SK-N-MC (cell line): ENCODE measurements around the gene G6PD.
A peak's percentile ranks its signal among the peaks of the same experiment; 100 is the strongest.

Experiments
- DNase-seq: peaks from one replicate; pipeline ENCODE4 v3.0.0-alpha.2; 2011; ENCODE audit warnings: low read depth, low spot score
- H3K27ac ChIP-seq: fragments of 200-600 bp; sonication (generic); 2 replicates; pipeline ENCODE4 v1.5.1; 2016; ENCODE audit warnings: mixed run types
- H3K36me3 ChIP-seq: fragments of 200-600 bp; sonication (generic); 2 replicates; pipeline ENCODE4 v1.6.1; 2017; ENCODE audit warnings: antibody characterized with exemption, low read length, mixed read lengths; ENCODE audit not compliant: insufficient read depth
- H3K4me3 ChIP-seq: fragments of 200-600 bp; sonication (generic); 2 replicates; pipeline ENCODE4 v1.5.1; 2016
- H3K9ac ChIP-seq: fragments of 200-600 bp; sonication (generic); 2 replicates; pipeline ENCODE4 v1.8.0; 2017; ENCODE audit warnings: mixed run types, mixed read lengths; ENCODE audit not compliant: insufficient read length
- H3K9me3 ChIP-seq: fragments of 200-600 bp; sonication (generic); 2 replicates; pipeline ENCODE4 v1.6.1; 2017; ENCODE audit warnings: low read depth, mild to moderate bottlenecking, antibody characterized with exemption, low read length, moderate library complexity, mixed read lengths
- EZH2 ChIP-seq: fragments of 200-600 bp; sonication (generic); IDR thresholded peaks from one replicate; pipeline ENCODE4 v1.6.1; 2017; ENCODE audit warnings: antibody characterized with exemption
- FOXP2 ChIP-seq: optimal IDR thresholded peaks from 2 replicates; pipeline ENCODE3; 2011; ENCODE audit warnings: mild to moderate bottlenecking, moderate library complexity; ENCODE audit not compliant: insufficient read depth; ENCODE audit errors: extremely low read length, control extremely low read depth
- POLR2AphosphoS5 ChIP-seq: IDR thresholded peaks from 2 replicates; pipeline ENCODE4 v1.6.1; 2012; ENCODE audit warnings: mild to moderate bottlenecking, low read depth, low read length, borderline replicate concordance

G6PD gene

DNA sequence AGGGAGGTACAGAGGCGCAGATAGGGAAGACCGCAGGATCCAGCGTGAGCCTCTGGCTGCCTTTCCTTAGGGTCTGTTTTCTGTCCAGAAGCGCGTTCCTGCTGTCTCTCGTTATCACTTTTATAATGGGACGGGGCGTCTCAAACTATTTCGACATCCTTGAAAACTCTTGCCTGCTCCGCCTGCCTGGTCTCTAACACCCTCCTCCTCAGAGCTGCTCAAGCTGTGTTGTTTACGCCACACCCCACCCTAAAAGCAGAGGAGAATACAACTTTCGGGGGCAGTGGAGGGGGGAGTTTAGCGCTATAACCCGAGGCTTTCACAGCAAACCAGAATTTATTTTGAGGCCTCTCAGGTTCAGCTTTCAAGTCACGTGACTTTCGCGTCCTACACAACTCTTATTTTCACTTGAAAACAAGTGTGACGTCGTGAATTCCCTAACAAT lies 30.0 kb downstream of the G6PD start:
- Histone ChIP-seq H3K9me3 (no peaks in the 10 kb centered on the region), H3K9ac (peak overlapping the region; percentile 72), H3K36me3 (no peaks in the 10 kb centered on the region), H3K4me3 (peak overlapping the region; percentile 80), H3K27ac (peak overlapping the region; percentile 94)
- DNase-seq = no peak
- no peak for TF ChIP-seq EZH2
- no peak for TF ChIP-seq FOXP2
- TF ChIP-seq POLR2AphosphoS5 = no peak

DNA sequence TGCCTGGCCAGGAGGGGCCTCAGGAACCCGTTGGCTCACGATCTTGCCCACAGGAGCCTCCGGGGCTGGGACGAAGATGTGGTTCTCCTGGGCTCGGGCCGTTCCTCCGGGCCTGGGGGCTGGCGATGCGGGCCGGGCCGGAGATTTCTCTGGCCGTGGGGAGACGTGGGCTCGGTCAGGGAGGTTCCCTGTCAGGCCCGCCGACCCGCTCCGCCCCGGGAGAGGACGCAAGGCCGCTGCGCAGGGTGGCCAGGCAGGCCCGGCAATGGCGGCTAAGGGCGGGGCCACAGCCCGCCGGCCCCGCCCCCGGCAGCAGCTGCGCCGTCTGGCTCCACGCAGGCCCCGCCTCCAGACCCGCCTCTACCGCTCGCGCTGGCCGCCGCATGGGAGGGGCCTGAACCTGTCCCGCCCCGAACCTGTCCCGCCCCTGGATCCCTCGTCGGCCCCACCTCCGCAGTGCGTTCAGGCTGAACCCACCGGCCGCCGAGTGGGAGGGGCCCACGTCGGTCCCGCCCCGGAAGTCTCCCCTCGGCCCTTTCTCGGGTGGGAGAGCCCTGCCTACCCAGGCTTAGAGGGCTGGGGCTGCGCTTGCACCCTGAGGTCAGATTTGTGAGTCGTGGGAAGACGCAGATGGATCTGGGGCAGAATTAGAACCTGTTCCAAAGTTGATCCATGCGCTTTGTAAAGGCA lies 30.5 kb downstream of the G6PD start, which contains the start of gene FAM3A:
Gene FAM3A, minus strand, starts transcription at position 267 of the 690 bp plus-strand sequence. CDS start 460 bp downstream, outside the sequence.
- peak within 1 kb of the TSS; percentile 89 for H3K9ac ChIP-seq
- peak within 1 kb of the TSS; percentile 81 for H3K4me3 ChIP-seq
- no peaks in the 10 kb centered on the region for H3K9me3 ChIP-seq
- DNase-seq = peak; percentile 16
- peak within 1 kb of the TSS; percentile 94 for H3K27ac ChIP-seq
- TF ChIP-seq POLR2AphosphoS5 (peak; percentile 89), FOXP2 (no peak)
- H3K36me3 ChIP-seq = no peaks in the 10 kb centered on the region

GRCh38 chrX:154515090-154515965 lies 31.3 kb downstream of the G6PD start:
- peak overlapping the region; percentile 89 for H3K9ac ChIP-seq
- no peak overlapping the region for H3K27ac ChIP-seq
- H3K36me3 ChIP-seq = no peaks in the 10 kb centered on the region
- no peaks in the 10 kb centered on the region for H3K9me3 ChIP-seq
- no peak for DNase-seq
- peak overlapping the region; percentile 81 for H3K4me3 ChIP-seq
- no peak for TF ChIP-seq POLR2AphosphoS5
- no peak for TF ChIP-seq EZH2

- no peaks in the 10 kb centered on the region for H3K9me3 ChIP-seq
These were observed 32.9 kb downstream of the G6PD start for GRCh38 chrX:154513716-154514115.

GRCh38 chrX:154512879-154513553 lies 33.6 kb downstream of the G6PD start:
- DNase-seq = no peak
- no peak for TF ChIP-seq POLR2AphosphoS5
- Histone ChIP-seq H3K36me3 (no peaks in the 10 kb centered on the region), H3K27ac (no peak overlapping the region), H3K9me3 (no peaks in the 10 kb centered on the region), H3K9ac (no peak overlapping the region), H3K4me3 (no peak overlapping the region)

More at GRCh38 chrX:154513716-154514115, 32.9 kb downstream of the G6PD start:
- Histone ChIP-seq H3K4me3 (no peak overlapping the region), H3K9ac (no peak overlapping the region), H3K27ac (no peak overlapping the region), H3K36me3 (no peaks in the 10 kb centered on the region)
- TF ChIP-seq EZH2 (no peak), FOXP2 (no peak), POLR2AphosphoS5 (no peak)
- DNase-seq = no peak

GRCh38 chrX:154511761-154512160 lies 34.9 kb downstream of the G6PD start:
- Histone ChIP-seq H3K9me3 (no peaks in the 10 kb centered on the region), H3K9ac (no peak overlapping the region), H3K27ac (no peak overlapping the region), H3K36me3 (no peaks in the 10 kb centered on the region), H3K4me3 (no peak overlapping the region)
- no peak for TF ChIP-seq FOXP2
- no peak for TF ChIP-seq POLR2AphosphoS5
- DNase-seq = no peak

- no peaks in the 10 kb centered on the region for H3K36me3 ChIP-seq
- TF ChIP-seq FOXP2 (no peak), POLR2AphosphoS5 (no peak), EZH2 (no peak)
- H3K27ac ChIP-seq = no peak overlapping the region
These were observed 37.2 kb downstream of the G6PD start for GRCh38 chrX:154509455-154509854.

GRCh38 chrX:154508384-154508745 lies 38.3 kb downstream of the G6PD start:
- H3K9me3 ChIP-seq = no peaks in the 10 kb centered on the region
- DNase-seq = no peak
- no peak overlapping the region for H3K9ac ChIP-seq
- TF ChIP-seq EZH2 (no peak), POLR2AphosphoS5 (no peak), FOXP2 (no peak)
- no peaks in the 10 kb centered on the region for H3K36me3 ChIP-seq
- no peak overlapping the region for H3K4me3 ChIP-seq
- no peak overlapping the region for H3K27ac ChIP-seq

More at GRCh38 chrX:154509455-154509854, 37.2 kb downstream of the G6PD start:
- H3K9me3 ChIP-seq = no peaks in the 10 kb centered on the region
- no peak overlapping the region for H3K4me3 ChIP-seq
- H3K9ac ChIP-seq = no peak overlapping the region
- DNase-seq = no peak
